ENCODE data around the gene RETN. TPM values are rescaled to one million over a fixed set of nuclear protein-coding genes. Genes with fewer than 3 reads are reported as not detected.

The RETN gene, protein sequence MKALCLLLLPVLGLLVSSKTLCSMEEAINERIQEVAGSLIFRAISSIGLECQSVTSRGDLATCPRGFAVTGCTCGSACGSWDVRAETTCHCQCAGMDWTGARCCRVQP
- total RNA-seq (1 to 10 TPM in 1 of 4 donors, under 1 TPM in 2, not detected in 1; 0.49 to 1.7 (median 0.78) TPM), polyA plus RNA-seq (7.2 TPM)
- long read RNA-seq, donor 1, result 0 reads
- long read RNA-seq, donor 2, result 0 reads
- long read RNA-seq, donor 3, result 0 reads
- long read RNA-seq, donor 4, result 0 reads

DNA sequence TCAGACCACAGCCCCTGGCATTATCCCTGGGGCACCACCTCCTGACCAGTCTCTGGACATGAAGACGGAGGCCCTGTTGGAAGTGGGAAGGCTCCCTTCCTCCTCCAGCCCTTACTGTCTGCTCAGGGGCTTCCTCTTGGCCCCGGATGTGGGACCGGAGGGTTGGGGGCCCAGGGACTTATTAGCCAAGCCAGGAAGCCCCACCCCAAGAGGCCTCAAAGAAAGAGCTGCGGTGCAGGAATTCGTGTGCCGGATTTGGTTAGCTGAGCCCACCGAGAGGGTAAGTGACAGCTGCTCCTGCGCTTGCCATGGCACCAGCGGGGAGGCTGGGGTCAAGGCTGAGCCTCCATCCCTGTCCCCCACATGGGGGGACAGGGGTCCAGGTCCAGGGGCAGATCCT lies at the start of gene RETN:
Gene RETN (plus strand): TSS at position 208 of the 400 bp plus-strand sequence. CDS start 278 bp downstream, outside the sequence.
- H3K4me3 ChIP-seq (ENCODE audit: low read length), result no peak within 1 kb of the TSS
- H3K4me1 ChIP-seq (ENCODE audit: control insufficient read depth, insufficient read depth, low read length), result no peaks in the 10 kb centered on the region
- intact Hi-C loops (cut with DNase I), result no loop called here
- DNase-seq (peak in 1 of 3 donors; percentile 26), ATAC-seq (peak in 1 of 2 donors; percentile 11)
- H3K27me3 ChIP-seq (ENCODE audit: control insufficient read depth, insufficient read depth), result no peaks in the 10 kb centered on the region
- WGBS, result 63% methylated on average over 9 of the region's 9 CpGs
- no peaks in the 10 kb centered on the region for H3K9me3 ChIP-seq (ENCODE audit: control insufficient read depth, low read length)
- H3K27ac ChIP-seq (ENCODE audit: low read length), result no peak within 1 kb of the TSS

DNA sequence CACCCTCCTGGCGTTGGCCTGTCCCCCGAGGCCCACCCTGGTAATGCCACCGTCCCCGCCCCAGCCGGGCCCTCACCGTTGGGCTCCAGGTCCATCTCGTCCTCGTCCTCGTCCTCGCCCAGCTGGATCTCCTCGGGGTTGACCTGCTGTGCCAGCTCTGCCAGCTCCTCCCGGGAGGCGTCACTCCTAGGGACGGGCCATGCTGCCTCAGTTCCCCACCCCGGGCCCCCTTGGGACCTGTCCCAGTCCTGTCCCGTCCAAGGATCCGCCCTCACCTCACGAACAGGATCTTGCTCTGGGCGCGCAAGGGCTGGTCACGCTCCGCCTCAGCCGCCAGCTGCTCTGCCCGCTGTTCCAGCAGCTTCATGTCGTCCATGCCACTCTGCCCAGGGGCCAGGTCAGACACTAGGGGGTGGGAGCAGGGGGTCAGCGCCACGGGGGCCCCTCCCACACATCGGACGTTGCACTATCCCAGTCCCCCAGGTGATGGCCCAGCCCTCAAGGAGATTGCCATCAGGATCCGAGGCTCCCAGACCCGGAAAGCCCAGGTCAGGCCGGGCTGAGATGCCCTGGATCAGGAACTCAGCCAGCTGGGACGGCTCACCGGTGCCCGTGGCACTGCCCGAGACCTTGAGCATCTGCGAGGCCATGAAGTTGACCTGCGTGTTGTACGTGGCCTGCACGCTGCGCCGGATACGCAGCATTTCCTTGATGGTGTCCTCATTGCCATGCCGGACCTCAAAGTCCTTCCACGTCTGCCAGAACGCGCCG lies 49.0 kb upstream of the RETN start:
- Histone ChIP-seq H3K27me3 (ENCODE audit: control insufficient read depth, insufficient read depth) (no peaks in the 10 kb centered on the region), H3K9me3 (ENCODE audit: control insufficient read depth, low read length) (no peaks in the 10 kb centered on the region), H3K4me3 (ENCODE audit: low read length) (no peak overlapping the region), H3K27ac (ENCODE audit: low read length) (no peak overlapping the region), H3K4me1 (ENCODE audit: control insufficient read depth, insufficient read depth, low read length) (no peaks in the 10 kb centered on the region)
- intact Hi-C loops (cut with DNase I), result no loop called here
- 93% methylated on average over 48 of the region's 48 CpGs for WGBS
- ATAC-seq (peak in 1 of 2 donors; percentile 4), DNase-seq (peak in 2 of 3 donors; percentile 50 to 68)

DNA sequence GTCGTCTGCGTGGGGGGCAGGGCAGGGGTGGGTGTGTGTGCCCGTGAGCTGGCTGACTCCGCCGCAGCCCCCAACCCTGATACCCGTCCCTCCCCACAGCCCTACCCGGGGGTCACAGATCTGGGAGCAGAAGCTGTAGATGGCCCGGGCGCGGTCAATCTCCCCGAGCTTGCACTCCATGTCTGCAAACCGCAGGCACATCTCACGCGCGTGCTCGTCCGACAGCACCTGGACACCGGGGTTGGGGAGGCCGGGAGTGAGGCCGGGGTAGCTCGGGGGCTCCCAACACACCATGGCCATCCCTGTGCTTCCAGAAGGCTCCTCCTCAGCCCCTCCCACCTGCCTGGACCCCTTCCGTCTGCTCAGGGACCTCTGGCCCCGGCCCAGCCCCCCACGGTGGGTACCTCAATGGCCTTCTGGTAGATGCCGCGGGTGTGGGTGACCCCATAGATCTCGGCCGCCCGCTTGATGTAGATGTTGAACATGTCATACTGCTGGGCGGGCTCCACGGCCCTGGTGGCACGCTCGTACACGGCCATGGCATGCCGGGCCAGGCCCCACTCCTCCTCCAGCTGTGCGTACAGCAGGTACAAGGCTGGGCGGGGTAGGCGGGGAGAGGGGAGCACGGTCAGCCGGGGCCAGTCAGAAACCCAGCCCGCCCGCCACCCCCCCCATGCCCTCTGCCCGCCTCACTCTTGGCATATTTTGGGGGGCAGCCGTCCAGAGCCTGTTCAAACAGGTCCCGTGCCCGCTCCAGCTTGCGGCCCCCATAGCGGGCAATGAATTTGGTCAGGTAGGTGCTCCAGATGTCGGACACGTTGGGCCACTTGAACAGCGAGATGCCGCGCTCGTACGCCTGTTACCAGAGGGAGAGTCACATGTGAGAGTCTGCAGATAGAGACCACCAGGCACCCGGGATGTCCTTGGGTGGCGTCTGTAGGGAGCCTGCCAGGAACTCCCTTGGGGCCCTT lies 48.1 kb upstream of the RETN start:
- H3K9me3 ChIP-seq (ENCODE audit: control insufficient read depth, low read length), result no peaks in the 10 kb centered on the region
- intact Hi-C loops (cut with DNase I), result no loop called here
- H3K4me1 ChIP-seq (ENCODE audit: control insufficient read depth, insufficient read depth, low read length), result no peaks in the 10 kb centered on the region
- no peak overlapping the region for H3K4me3 ChIP-seq (ENCODE audit: low read length)
- no peak for ATAC-seq
- no peak overlapping the region for H3K27ac ChIP-seq (ENCODE audit: low read length)
- no peaks in the 10 kb centered on the region for H3K27me3 ChIP-seq (ENCODE audit: control insufficient read depth, insufficient read depth)
- DNase-seq, result peak in 2 of 3 donors; percentile 57 to 61
- 94% methylated on average over 57 of the region's 57 CpGs for WGBS

DNA sequence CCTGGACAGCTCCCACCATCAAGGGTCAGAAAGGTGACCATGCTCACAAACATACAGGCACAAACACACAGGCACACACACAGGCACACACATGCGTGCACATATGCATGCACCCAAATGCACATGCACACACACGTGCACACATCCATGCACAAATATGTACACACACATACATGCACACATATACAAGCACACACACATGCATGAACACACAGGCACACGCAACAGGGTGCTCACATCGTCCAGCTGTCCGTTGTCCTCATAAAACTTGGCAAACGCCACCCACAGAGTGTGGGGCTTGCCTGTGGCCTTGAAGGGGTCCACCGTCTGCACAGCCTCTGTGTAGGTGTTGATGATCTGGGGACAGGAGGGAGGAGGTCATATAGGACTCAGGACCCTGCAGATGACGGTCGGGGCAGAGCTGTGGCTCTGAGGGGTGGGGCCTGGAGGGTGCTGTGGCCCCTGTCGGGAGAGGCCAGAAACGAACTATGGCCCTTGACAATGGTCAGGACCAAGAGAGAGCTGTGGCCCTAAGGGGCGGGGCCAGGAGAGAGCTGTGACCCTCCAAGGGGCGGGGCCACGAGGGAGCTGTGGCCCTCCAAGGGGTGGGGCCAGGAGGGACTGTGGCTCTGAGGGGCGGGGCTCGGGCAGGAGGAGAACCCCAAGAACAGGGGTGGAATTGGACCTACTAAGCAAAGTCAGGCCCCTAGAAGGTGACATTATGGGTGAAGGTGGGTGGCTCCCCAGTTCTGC lies 45.7 kb upstream of the RETN start:
- intact Hi-C loops (cut with DNase I), result no loop called here
- Histone ChIP-seq H3K27me3 (ENCODE audit: control insufficient read depth, insufficient read depth) (no peaks in the 10 kb centered on the region), H3K9me3 (ENCODE audit: control insufficient read depth, low read length) (no peaks in the 10 kb centered on the region), H3K4me3 (ENCODE audit: low read length) (no peak overlapping the region), H3K27ac (ENCODE audit: low read length) (no peak overlapping the region), H3K4me1 (ENCODE audit: control insufficient read depth, insufficient read depth, low read length) (no peaks in the 10 kb centered on the region)
- WGBS, result 81% methylated on average over 16 of the region's 16 CpGs
- peak in 1 of 3 donors; percentile 46 for DNase-seq
- ATAC-seq, result no peak

DNA sequence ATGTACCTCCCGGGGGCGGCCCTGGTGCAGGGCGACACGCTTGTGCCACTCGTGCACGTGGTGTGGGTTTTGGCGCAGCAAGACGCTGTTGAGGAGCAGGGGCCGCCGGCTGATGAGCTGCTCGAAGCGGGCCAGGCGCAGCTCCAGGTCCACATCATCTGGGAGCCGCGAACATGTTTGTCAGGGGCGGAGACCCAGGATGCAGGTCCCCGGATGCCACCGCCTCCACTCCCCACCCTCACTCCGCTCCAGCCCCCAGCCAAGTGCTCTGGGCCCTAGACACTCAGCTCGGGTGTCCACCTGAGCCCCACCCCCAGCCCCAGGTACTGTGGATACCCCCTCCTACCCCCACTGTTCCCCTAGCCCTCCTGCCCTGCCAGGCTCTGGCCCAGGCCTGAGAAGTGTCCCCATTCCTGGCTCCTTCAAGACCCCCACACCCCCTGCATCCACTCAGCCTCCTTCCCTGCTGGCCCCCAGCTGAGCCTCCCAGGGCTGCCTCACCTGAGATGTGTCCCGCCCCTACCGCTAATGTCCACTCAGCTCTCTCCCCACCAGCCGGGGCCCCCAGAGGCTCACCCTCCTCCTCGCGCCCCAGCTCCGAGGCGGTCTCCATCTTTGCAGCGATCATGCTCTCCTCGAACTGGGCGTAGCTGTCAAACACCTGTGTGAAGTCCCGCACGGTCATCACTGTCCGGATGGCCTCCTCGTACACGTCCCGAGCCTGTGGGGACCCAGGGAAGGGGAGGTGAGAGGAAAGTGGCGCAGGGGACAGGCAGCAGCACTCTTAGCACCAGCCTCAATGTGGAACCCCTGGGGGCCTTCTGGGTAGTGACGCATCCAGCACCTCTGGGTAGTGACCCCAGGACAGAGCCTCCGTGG lies 44.9 kb upstream of the RETN start:
- intact Hi-C loops (cut with DNase I), result no loop called here
- Histone ChIP-seq H3K4me1 (ENCODE audit: control insufficient read depth, insufficient read depth, low read length) (no peaks in the 10 kb centered on the region), H3K9me3 (ENCODE audit: control insufficient read depth, low read length) (no peaks in the 10 kb centered on the region), H3K27ac (ENCODE audit: low read length) (no peak overlapping the region), H3K4me3 (ENCODE audit: low read length) (no peak overlapping the region), H3K27me3 (ENCODE audit: control insufficient read depth, insufficient read depth) (no peaks in the 10 kb centered on the region)
- 92% methylated on average over 39 of the region's 39 CpGs for WGBS
- DNase-seq (peak in 1 of 3 donors; percentile 42), ATAC-seq (no peak)

DNA sequence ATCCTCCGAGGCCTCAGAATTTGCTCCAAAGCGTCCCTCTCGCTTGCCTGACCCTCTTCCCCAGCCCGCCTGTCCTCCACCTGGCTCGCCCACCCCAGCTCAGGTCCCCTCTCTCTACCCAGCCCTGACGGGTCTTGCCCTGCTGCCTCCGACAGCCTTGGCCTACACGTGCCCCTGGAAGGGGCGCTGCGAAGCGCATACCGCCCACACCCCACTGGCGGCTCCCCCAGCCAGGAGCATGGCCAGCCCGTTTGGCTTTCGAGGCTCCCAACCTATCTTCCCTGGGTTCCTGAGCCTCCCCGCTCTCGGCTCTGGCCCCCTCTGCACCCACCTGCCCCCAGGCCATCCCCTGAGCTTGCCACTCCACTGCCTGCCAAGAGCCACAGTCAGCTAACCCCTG lies 44.0 kb upstream of the RETN start:
- no peaks in the 10 kb centered on the region for H3K4me1 ChIP-seq (ENCODE audit: control insufficient read depth, insufficient read depth, low read length)
- H3K4me3 ChIP-seq (ENCODE audit: low read length), result no peak overlapping the region
- intact Hi-C loops (cut with DNase I), result no loop called here
- DNase-seq, result no peak
- H3K9me3 ChIP-seq (ENCODE audit: control insufficient read depth, low read length), result no peaks in the 10 kb centered on the region
- no peak overlapping the region for H3K27ac ChIP-seq (ENCODE audit: low read length)
- H3K27me3 ChIP-seq (ENCODE audit: control insufficient read depth, insufficient read depth), result no peaks in the 10 kb centered on the region
- WGBS, result 90% methylated on average over 17 of the region's 17 CpGs
- no peak for ATAC-seq

DNA sequence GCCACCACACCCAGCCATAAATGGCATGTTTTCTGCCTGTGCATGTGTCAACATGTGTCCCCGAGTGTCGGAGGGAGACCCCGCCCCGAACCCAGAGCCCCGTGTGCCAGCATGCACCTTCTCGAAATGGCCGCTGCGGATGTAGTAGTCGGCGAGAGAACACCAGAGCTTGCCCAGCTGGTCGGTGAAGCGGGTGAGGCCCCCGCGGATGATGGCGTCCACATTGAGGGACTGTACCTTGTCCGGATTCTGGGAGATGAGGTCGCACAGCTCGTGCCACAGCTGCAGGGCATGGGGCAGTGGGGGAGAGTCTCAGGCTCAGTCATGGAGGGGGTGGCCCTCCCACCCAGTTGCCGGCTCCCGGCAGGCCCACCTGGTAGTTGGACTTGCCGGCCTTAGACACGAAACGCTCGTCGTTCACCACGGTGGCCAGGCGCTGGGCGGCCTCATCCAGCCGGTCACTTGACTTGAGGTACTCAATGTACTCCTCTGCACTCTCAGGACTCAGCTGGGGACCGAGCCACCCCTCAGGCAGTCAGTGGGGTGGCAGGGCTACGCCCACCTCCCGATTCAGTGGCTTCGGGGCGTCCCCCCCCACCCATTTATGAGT lies 43.0 kb upstream of the RETN start:
- H3K4me1 ChIP-seq (ENCODE audit: control insufficient read depth, insufficient read depth, low read length), result peaks cover 2% of the 10 kb centered on the region
- no peak overlapping the region for H3K27ac ChIP-seq (ENCODE audit: low read length)
- H3K9me3 ChIP-seq (ENCODE audit: control insufficient read depth, low read length), result no peaks in the 10 kb centered on the region
- H3K4me3 ChIP-seq (ENCODE audit: low read length), result no peak overlapping the region
- whole genome bisulfite sequencing, result 97% methylated on average over 34 of the region's 34 CpGs
- intact Hi-C loops (cut with DNase I), result no loop called here
- H3K27me3 ChIP-seq (ENCODE audit: control insufficient read depth, insufficient read depth), result no peaks in the 10 kb centered on the region
- no peak for ATAC-seq
- DNase-seq, result no peak

DNA sequence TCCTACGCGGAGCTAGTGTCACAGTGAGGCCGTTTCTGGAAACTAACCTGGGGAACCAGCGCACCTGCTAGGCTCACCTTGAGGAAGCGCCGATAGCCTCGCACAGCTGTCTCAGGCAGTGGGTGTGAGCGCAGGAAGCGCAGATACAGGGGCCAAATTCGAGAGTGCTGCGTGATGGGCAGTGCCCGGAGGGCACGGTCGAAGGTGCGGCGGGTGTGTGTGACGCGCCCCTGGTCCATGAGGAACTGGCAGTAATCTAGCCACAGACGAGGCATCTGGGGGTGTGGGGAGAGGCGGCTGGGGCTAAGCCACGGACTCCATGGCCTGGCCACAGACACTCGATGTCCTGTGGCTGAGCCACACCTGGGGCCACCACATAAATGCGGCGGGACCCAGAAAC lies 41.7 kb upstream of the RETN start:
- intact Hi-C loops (cut with DNase I), result no loop called here
- Histone ChIP-seq H3K4me3 (ENCODE audit: low read length) (no peak overlapping the region), H3K4me1 (ENCODE audit: control insufficient read depth, insufficient read depth, low read length) (peaks cover 2% of the 10 kb centered on the region), H3K9me3 (ENCODE audit: control insufficient read depth, low read length) (no peaks in the 10 kb centered on the region), H3K27me3 (ENCODE audit: control insufficient read depth, insufficient read depth) (no peaks in the 10 kb centered on the region), H3K27ac (ENCODE audit: low read length) (no peak overlapping the region)
- WGBS, result 90% methylated on average over 24 of the region's 24 CpGs
- no peak for DNase-seq
- no peak for ATAC-seq

DNA sequence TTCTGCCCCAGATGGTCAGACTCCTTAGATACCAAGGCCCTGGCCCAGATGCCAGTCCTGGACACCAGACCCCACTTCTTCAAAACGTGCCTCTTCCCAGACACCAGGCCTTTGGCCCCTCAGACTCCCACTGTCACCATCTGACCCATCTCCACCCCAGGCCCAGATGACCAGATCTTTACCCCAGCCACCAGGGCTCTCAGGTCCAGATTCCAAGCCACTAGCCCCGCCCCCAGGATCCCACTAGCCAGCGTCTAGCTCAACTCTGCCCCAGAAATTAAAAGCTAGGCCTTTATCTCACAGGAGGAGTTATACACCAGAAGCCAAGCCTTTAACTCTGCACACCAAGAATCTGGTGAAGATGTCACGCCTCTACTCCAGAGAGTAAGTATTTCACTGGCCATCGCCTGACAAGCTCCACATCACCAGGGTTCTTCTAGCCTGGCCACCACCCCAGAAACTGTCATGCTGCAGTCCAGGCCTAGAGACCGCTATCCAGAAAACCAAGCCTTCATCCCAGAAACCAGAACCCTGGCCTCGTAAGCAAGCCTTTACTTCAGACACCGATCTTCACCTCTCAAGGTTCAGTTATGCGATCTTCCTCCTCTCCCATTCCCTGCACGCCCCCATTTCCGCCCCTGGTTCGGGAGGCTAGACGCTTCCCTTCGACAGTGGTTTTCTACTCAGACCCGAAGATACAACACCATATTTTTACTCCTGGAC lies 40.1 kb upstream of the RETN start:
- ATAC-seq (no peak), DNase-seq (no peak)
- Histone ChIP-seq H3K4me3 (ENCODE audit: low read length) (peak overlapping the region; percentile 94), H3K9me3 (ENCODE audit: control insufficient read depth, low read length) (no peaks in the 10 kb centered on the region), H3K27ac (ENCODE audit: low read length) (peak overlapping the region; percentile 63), H3K4me1 (ENCODE audit: control insufficient read depth, insufficient read depth, low read length) (peaks cover 2% of the 10 kb centered on the region), H3K27me3 (ENCODE audit: control insufficient read depth, insufficient read depth) (no peaks in the 10 kb centered on the region)
- 5% methylated on average over 15 of the region's 15 CpGs for WGBS
- intact Hi-C loops (cut with DNase I), result no loop called here

All from right cardiac atrium (tissue), 5 donors.